GM18499 (cell line): Measurements from ENCODE around the gene RAPGEF3.

Experiments
- ATAC-seq: cut with Tn5 transposase; IDR thresholded peaks from one replicate; pipeline ENCODE4 v1.9.1; 2021; ENCODE audit warnings: moderate number of reproducible peaks; ENCODE audit not compliant: insufficient read depth, unreplicated experiment

The RAPGEF3 gene

DNA sequence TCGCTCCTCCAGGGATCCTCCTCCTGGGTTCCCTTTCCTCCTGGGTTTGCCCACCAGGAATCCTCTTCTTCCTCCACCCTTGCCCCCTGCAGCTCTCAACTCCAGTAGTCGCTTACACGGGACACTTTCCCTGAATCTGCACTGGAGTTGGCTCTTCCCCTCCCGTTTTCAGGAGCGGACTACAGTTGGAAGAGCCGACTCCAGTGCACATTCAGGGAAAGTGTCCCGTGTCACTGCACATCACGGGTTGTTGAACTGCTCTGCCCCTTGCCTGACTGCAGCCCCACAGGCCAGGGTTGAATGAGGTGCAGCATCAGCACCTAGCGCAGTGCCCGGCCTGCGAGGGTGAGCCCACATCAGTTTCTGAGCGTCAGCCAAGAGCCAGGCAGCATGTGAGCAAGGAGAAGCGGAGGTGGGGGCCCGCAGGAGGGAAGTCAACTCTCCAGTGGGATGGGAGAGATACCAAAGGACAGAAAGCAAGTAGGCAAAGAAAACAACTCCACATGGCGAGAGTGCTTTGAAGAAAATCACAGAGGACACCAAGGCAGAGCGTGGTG, 13.1 kb downstream of the RAPGEF3 start:
- no peak for ATAC-seq

DNA sequence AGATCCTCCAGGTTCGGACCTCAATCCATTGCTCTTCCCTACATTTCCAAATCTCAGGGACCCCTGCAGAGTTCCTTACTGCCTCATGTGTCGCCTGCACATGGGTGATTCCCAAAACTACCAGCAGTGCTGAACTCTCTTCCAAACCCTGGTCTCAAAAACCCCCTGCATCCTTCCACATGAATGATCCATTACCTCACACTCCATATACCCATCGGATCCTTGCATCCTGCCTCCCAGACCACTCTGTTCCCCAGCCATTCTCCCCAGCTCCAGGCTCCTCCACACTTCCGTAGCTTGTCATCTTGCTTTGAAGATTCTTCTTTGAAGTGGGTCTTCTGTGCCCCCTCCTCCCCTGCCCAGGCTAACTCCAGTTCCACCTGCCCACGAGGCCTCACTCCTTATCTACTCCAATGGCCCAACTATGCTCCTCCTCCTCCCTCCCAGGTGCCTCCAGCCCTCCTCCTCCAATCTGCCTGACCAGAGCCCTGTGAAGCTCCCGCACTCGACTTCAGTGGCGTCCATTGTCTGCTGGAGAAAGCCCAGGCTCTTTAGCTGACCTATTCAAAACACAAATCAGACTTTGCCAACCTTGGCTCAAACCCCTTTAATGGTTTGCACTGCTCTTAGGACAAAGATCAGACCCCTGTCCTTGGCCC, 13.8 kb downstream of the RAPGEF3 start:
- no peak for ATAC-seq

DNA sequence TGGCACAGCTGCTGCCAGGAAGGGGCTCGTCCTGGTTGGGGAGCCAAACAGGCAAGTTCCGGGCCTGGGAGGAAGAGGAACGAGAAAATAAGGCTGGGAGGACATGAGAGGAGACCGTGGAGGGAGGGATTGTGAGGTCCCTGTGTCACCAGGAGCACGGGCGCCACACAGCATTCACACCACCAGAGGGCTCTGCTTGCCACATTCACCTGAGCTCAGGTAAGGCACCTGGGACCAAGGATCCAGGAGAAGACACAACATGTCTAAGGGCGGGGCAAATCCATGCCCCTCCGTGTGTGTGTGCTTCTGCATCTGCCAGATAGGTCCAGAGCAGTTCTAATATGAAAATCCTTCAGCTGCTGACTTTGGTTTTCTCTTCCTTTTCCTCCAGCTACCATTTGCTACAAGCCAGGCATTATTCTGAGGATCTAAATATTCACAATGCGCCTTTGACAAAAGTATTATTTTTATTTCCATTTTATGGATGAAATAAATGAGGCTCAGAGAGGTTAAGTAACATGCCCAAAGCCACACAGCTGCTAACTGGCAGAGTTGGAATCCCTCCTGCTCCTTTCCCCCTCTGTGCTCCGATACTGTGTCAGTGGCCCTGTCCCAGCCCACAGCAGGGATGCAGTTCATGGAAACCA, 14.6 kb downstream of the RAPGEF3 start:
- no peak for ATAC-seq

DNA sequence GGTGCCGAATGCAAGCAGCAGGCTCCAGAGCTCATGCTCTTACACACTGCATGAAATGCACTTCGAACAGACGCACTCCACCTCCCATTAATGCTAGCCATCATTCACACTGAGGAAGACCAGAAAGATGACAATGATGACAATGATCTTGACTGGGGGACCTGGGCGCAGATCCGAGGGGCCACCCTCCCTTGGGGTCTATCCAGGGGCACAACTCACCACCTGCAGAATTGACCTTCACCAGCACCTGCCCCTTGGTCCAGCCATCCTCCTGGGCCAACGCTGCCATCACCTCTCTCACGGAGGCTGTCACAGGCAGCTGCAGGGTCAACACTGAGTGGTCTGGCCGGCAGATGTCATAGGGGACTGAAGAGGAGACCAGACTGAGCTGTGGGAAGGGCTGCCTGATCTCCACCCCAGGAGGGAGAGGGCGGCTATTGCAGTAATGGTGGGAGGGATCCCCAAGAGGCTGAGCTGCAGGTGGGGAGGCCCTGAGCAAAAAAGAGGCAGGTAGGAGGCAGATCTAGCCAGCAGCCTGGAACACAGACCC, 15.3 kb downstream of the RAPGEF3 start:
- no peak for ATAC-seq

DNA sequence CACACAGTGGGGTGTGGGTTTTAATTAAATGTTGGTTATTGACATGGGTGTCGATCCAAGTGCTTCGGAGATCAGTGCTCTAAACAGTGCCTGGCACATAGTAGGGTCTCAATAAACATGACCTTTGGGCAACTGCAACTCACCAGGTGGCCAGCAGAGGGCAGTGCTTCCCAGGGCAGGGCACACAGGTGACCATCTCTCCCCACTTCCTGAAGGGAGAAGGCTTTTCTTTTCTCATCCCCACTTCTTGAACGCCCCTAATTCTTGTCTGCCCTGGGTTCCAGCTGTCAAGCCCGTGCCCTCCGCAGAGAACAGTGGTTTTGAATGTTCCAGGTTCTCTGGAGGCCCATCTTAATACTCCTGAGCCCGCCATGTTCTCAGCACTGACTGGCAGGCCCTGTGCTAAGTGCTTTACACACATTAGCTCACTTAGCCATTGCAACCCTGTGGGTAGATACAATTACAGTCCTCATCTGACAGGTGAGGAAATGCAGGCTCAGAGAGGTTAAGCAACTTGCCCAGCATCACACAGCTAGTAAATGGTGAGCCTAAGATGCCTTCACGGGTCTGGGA, 16.3 kb downstream of the RAPGEF3 start:
- no peak for ATAC-seq

DNA sequence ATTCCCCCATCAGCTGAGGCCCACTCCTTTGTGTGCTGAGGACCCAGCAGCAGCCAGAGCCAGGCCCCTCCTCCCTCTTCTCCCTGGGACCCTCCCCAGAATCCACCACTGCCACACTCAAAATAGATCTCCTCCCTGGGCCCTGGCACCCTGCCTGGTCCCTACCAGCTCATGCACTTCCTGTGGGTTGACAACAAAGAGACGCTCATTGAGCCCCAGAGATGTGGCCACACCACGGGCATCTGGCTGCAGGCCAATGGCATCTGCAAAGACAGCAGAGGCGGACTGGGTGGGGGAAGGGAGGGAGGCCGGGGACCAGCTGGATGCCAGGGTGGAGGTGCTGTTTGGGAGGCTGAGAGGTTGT, 17.4 kb downstream of the RAPGEF3 start:
- ATAC-seq = no peak

DNA sequence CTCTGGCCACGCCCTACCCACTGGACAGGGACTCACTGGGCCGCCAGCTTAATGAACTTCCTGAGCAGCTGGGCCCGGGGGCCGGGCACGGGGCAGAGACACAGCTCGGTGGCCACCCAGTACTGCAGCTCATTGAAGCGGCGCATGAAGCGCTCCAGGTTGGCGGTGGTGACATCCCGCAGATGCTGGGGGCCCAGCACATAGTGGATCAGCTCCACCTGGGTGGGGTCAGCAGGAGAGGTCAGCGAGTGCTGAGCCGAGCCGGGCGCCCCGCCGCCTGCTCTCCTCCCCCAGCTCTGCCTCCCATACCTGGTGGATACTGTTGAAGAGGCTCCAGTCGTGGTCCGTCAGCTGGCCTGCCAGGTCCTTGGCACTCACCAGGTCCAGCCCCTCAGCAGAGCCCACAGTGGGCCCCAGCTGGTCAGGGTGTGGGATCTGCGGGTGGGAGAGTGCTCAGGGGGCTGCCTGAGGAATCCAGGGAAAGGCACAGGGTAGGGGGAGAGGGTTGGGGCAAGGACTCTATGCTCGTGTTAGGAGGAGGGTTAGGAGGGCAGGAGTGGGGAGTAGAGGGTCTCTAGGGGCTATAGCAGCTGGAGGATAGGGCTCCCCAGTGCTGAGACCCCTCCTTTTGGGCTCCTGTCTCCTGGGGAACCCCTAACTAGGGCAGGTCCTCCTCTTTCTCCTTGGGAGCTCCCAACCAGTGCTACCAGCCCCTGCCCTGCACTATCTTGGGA, 17.9 kb downstream of the RAPGEF3 start:
- no peak for ATAC-seq

DNA sequence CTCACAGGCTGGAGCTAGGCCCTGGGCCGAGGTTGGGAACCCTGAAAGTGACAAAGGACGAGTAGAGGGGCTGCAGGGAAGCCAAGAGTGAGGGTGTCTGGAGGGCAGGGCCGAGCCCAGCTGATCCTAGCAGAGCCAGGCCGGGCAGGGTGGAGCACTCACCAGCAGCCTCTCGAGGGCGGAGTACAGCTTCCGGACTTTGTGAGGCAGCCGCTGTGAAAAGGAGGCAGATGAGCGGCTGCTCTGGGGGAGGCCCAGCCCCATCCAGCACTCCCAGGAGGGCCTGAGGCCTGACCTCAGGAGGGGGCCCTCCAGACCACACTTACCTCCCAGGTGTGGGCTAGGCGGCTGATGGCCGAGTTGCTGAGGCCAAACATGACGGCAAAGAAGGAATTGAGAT, 18.7 kb downstream of the RAPGEF3 start:
- no peak for ATAC-seq

DNA sequence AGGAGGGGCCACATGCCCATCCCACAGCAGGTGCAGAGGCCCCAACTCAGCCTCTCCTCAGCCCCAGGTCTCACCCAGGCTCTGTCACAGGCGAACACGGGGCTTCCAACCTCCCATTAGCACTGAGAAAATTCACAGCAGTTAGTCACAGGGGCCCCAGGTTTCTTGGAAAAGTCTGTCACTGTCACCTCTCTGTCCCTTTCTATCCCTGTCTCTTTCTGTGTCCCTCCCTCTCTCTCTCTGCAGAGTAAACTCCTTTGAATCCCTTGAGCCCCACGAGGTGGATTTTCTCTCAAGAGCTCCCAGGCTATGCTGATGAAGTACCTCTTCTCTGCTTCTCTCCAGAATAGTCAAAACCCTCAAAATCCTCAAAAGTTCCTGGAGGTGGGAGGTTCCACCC, 19.4 kb downstream of the RAPGEF3 start:
- no peak for ATAC-seq

DNA sequence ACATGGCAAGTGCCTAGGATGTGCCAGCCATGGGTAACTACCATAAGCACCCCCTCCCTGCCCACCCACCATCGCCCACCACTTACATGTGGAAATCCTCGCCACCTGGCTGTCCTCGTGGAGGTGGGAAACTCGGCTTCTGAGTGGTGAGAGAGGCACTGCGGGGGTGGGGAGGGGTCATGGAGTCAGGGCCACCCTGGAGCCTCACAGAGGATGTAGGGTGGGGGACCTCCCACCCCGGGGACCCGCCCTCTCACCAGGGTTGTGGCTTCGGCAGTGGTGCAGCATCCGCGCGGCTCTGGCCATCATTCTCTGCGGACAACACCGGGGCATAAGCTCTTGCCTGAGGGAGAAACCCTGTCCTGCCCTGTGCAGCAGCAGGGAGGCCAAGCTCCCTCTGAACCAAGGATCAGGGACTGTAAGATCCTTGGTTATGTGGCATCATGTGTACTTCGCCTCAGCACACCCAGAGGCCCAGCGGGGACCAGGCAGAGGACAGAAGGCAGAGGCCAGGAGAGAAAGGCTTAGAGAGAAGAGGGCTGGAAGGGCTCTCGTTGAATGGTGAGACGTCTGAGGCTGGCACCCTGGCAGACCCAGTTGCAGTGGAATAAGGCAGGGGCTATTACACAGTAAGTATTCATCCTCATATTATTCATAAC, 20.6 kb downstream of the RAPGEF3 start:
- no peak for ATAC-seq

DNA sequence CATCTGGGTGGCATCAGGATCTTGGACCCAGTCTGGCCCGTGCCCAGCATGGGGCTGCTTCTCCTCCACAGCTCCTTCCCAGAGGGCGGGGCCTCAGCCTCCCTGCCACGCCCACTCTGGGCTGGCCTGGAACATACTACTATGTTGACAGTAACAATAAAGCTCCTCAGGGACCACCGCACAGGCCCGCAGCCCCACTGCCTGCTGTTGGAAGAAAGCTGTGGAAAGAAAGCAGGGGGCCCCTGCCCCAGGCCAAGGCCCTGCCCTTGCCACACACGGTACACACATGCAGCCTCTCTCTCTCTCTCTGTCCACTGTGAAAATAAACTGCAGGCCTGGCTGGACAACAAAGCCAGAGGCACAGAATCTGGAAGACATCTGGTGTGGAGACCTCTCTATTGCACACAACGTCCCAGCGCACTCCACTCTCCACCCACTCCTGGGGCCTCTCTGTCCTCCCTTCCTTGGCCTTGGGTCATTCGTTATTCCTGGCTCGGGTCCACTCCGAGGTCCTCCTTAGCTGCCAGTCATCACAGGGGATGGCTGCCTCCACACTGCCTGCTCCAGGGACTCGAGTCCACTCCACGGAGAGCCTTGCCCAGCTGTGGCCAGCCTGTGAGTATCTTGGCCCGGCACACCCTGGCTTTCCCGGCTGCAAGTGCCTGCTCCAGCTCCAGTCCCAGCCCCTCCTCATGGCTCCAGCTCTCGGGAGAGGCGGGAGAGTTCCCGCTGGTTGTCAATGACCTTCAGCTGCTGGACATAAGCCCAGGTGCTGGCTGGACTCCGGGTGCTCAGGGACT, 21.6 kb downstream of the RAPGEF3 start:
- ATAC-seq = no peak

DNA sequence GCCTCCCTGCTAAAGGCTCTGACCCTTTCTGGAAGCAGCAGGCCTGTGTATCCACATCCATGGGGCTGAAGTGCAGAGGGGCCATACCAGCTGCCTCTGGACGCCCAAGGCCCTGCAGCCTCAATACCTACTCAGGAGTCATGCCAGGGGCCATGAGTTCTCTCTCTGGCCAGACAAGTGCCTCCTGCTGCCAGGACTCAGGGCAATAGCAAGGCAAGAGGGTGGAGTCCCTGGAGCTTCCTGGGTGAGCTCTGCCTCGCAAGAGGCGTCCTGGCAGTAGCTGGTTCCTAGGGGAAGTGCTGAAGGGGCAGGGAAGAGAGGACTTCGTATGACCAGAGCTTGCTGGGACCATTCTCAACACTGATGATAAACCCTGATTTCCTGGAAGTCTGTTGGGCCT, 22.5 kb downstream of the RAPGEF3 start:
- ATAC-seq = no peak

DNA sequence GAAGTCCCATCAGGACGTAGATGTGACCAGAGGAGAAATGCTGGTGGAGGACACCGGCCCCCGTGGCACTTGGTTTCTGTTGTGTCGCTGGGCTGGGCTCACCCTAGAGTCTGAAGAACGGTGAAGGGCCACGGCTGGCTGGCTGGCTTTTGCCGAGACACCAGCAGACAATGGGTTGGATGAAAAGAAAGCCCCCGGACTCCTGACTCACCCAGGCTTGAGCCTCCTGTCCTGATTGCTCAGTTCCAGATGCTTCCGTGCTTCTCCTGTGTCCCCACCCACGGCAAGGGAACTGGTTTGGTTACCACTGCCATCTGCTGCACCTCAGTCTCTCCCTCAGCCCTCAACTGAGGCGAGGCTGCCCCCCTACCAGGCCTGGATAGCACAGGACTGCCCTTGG, 23.0 kb downstream of the RAPGEF3 start:
- ATAC-seq = no peak

DNA sequence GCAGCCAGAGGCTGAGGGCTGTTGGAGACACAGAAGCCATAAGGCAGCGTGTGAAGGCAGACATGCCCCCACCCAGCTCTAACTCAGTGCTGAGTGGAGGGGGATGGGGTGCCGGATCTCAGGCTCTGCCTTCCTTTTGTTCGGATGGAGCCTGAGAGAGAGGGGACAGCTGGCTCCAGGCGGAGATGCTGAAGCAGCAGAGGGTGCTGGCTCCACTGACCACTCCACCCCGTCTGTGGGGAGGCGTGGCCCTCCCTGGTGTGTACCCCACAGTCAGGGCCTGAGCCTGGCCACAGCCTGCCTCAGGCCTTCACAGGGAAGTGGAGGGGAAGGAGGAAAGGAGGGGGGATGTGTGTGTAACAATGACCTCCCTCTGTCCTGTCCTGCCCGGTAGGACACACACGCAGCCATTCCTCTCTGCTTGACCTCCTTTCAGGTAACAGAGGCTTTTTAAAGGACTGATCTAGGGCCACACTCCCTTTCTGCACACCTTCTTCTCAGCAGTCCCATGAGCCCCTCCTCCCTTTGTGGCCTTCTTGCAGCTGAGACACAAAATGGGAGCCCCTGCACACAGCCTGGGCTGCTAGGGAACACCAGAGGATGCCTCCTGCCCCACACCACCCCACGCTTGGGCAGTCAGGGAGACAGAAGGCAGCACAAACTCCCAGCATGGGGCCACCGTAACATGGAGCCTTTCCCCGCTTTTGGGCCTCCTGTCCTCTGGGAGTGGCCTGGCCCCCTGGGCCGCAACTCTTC, 23.8 kb downstream of the RAPGEF3 start:
- ATAC-seq = no peak

DNA sequence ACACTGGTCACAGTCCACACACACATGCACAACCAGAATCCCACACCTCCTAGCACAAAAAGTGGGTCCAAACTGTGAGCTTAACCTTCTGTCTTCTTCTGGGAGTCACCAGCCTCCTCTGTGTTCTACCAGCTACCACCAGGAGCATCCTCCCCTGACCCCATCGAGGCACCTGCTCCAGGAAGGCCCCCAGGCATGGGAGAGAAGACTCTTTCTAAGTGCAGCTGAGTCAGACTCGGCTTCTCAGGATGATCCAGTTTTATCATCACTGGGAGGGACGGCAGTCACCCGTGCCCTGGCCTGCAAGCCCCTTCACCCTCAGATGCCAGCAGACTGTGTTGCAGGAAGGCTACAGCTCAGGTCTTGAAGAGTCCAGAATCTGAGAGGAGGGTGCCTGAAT, 25.5 kb downstream of the RAPGEF3 start:
- no peak for ATAC-seq

DNA sequence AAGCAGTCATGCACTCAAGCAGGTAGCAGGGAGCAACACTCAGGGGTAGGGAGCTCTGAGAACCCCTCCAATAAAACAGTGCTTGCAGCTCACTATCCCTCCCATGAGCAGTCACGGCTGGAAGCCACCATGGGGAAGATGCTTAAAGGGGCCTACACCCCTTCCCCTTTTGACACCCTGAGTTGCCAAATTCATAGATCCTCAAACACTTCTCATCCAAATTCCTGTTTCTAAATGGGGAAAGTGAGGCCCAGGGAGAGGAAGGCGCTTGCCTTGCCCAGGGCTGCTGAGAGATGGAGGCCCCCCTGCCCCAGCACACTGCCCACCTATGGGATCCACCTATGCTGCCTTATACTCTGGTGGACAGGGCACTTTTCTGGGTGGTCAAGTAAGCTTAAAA, 26.2 kb downstream of the RAPGEF3 start:
- no peak for ATAC-seq

DNA sequence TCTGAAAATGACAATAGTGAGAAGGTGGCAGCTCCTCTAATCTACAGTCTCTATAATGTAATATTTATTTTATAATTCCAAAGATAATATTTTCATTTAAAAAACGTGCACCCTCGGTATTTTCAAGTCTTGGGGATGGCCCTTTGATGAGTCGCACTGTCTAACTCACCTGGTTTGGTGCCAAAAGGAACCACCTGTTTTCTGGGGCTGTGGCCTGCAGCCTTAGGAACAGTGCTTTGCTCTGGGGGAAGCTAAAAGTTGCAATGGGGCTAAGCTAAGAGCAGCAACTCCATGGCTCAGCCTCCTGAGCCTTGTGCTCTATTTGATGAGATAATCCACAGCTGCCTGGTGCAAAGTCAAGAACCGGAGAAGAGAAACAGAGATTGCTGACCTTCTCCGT, 27.0 kb downstream of the RAPGEF3 start:
- no peak for ATAC-seq

DNA sequence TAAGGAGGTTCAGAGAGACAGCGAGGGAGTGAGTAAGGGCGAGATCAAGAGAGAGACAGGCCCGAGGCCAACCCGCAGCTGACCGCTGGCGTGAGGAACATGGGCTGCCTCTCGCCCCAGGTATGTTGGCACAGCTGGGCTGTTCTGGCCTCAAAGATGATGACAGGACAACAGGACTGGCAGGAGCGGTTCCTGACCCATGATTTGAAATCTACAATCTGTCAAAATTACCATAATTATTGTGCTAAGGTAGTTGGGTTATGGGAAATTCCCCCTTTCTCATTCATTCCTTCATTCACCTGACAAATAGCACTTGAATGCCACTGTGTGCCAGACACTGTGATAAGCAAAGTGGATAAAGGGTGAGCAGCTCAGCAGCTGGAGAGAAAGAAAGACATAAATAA, 28.3 kb downstream of the RAPGEF3 start:
- ATAC-seq = no peak

DNA sequence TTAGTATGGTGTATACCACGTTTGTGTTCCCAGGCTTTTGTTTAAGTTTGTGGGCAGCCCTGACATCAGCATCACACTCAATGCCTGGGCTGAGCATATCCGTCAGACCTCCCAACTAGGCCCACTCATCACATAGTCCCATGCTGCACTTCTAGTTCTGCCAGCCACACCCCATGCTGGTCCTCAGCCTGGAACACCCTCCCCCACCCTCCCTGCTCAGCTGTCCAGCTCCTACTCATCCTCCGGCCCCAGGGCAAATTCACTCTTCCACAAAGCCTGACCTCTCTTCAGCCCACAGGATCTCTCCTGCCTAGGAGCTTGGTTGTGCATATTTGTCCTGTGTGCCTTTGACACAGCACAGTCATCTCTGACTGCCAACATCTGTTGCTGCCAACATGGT, 29.4 kb downstream of the RAPGEF3 start:
- ATAC-seq = no peak
